Ishikawa (cell line): ENCODE results near the gene LRRC8D.

Experiments
- CREB1 ChIP-seq: IDR thresholded peaks from 2 replicates; pipeline ENCODE4 v1.6.1; 2012; ENCODE audit warnings: low read depth
- EGR1 ChIP-seq: IDR thresholded peaks from 2 replicates; pipeline ENCODE4 v1.6.1; 2012
- NFIC ChIP-seq: IDR thresholded peaks from 2 replicates; pipeline ENCODE4 v1.6.1; 2012
- RAD21 ChIP-seq: IDR thresholded peaks from 2 replicates; pipeline ENCODE4 v1.6.1; 2012; ENCODE audit warnings: low read depth
- TF ChIP-seq, protein P1 (sequence below): IDR thresholded peaks from 2 replicates; pipeline ENCODE4 v1.6.1; 2012; ENCODE audit warnings: low read depth, mild to moderate bottlenecking

DNA sequence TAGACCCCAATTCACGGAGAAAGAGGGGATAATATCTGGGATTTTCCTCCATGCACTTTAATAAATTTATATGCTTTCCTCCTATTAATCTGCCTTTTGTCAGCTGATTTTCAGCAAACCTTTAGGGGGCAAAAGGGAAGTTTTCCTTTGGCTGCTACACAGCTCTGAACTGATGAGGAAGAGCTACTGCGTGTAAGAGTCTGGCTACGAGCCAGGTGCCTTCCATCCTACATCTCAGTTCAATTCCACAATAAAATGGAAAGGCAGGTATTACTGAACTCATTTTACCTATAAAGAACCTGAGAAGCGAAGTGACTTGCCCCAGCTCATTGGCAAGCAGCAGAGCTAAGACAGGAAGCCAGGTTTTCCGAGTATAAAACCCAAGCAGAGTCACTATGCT lies 145.8 kb downstream of the LRRC8D start:
- TF ChIP-seq, protein P1, sequence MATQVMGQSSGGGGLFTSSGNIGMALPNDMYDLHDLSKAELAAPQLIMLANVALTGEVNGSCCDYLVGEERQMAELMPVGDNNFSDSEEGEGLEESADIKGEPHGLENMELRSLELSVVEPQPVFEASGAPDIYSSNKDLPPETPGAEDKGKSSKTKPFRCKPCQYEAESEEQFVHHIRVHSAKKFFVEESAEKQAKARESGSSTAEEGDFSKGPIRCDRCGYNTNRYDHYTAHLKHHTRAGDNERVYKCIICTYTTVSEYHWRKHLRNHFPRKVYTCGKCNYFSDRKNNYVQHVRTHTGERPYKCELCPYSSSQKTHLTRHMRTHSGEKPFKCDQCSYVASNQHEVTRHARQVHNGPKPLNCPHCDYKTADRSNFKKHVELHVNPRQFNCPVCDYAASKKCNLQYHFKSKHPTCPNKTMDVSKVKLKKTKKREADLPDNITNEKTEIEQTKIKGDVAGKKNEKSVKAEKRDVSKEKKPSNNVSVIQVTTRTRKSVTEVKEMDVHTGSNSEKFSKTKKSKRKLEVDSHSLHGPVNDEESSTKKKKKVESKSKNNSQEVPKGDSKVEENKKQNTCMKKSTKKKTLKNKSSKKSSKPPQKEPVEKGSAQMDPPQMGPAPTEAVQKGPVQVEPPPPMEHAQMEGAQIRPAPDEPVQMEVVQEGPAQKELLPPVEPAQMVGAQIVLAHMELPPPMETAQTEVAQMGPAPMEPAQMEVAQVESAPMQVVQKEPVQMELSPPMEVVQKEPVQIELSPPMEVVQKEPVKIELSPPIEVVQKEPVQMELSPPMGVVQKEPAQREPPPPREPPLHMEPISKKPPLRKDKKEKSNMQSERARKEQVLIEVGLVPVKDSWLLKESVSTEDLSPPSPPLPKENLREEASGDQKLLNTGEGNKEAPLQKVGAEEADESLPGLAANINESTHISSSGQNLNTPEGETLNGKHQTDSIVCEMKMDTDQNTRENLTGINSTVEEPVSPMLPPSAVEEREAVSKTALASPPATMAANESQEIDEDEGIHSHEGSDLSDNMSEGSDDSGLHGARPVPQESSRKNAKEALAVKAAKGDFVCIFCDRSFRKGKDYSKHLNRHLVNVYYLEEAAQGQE, result no peak
- TF ChIP-seq RAD21, result no peak
- TF ChIP-seq CREB1, result no peak
- TF ChIP-seq NFIC, result no peak
- no peak for TF ChIP-seq EGR1
